NCI-H2107 (cell line): Measurements from ENCODE around the gene HSF5.

ENCODE experiments used
- DNase-seq: peaks from one replicate; lab custom pipeline; 2025; lab: John Stamatoyannopoulos, UW

The HSF5 gene, protein sequence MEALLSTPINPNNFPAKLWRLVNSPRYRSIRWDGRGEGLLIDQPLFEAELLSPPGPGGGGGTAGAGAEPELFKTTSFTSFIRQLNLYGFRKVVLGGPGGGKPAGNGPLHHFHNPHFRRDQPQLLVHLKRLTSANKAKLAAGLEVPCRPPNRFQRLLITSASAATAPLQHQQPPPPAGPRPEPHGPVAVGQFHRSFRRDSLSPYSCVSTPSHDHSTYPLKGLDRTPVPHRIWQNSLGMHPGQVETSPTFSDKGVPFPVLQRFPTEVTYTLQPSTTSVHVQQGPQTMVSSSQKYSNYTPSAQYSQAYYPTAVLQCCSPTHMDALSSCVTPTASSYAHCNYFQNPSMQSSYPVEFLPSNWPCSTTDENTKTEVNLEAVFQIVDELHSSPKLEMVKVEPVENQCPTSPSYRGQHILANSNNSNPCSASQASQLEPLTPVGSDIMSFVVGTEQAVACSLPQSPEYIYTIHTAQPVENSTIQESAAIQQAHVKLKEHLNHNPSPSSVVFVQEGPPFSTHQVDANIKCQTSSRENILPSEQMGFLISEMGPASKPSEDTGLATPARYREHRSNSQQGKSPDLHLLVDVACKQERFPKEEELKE

DNA sequence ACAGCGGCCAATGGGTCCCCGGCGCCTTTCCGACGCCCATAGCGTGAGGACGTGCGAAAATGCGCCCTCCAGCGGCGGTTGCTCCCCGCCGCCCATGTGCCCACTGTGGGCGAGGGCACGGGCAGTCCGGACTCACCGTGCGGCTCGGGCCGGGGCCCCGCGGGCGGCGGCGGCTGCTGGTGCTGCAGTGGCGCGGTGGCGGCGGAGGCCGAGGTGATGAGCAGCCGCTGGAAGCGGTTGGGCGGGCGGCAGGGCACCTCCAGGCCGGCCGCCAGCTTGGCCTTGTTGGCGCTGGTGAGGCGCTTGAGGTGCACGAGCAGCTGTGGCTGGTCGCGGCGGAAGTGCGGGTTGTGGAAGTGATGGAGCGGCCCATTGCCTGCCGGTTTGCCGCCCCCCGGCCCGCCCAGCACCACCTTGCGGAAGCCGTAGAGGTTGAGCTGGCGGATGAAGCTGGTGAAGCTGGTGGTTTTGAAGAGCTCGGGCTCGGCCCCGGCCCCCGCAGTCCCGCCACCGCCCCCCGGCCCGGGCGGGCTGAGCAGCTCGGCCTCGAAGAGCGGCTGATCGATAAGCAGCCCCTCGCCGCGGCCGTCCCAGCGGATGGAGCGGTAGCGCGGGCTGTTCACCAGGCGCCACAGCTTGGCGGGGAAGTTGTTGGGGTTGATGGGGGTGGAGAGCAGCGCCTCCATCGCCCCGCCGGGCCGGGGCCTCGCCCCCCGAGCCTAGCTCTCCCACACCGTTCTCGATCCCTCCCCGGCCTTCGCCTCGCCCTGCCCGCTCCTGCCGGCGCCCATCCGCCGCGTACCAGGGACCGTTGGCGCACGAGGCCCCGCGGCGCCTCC is at the start of gene HSF5:
TSS of gene HSF5 (minus strand) at position 820 of the 839 bp plus-strand sequence. CDS start at position 686, 134 bp downstream.
- DNase-seq, result no peak

DNA sequence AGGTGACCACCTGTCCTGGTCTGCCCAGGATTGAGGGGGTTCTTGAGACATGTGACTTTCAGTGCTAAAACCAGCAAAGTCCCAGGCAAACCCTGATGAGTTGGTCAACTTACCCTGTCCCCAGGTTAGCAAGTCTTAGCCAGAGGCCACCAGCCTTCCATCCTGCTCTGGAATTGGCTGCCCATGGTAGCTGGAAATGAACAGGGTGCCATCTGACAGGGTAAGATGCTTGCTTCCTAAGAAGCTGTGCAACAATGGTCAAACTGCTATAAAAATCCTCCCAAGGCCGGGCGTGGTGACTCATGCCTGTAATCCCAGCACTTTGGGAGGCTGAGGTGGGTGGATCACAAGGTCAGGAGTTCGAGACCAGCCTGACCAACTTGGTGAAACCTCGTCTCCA is 49.1 kb upstream of the HSF5 start:
- DNase-seq, result no peak

DNA sequence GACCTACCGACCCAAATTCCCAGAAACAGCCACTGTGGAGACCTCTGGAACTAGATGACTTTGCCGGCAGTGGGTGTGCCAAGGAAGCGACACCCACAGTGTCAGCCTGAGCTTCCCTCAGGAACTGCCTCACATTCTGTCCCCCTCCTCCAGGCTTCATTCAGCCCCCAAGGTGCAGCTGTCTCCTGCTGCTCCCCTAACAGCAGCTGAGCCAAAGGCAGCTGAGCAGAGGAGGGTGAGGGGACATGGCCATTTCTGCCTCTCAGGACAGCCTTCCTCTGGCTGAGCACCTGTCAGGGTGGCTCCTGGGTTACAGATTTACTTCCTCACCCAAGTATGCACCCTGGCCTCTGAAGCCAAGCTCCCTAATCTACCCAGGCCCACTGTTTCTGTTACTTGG is 48.3 kb upstream of the HSF5 start:
- DNase-seq, result no peak

DNA sequence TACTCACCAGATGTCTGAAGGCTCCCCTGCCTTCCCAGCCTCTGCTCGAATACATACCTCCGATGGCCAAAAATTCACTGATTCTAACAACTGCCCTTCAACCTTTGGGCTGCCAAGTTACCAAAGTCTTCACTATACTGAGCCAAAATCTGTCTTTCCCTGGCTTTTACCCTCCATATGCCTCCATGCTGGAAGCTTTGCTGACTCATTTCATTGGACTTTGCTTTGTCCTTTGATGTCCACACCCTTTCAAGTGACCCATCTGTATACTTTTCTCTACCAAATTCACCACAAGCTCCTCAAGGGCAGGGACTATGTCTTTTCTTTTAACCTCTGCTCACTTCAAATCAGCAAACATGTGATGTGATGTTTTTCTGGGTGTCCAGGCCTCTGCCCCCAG is 47.2 kb upstream of the HSF5 start:
- DNase-seq, result no peak

DNA sequence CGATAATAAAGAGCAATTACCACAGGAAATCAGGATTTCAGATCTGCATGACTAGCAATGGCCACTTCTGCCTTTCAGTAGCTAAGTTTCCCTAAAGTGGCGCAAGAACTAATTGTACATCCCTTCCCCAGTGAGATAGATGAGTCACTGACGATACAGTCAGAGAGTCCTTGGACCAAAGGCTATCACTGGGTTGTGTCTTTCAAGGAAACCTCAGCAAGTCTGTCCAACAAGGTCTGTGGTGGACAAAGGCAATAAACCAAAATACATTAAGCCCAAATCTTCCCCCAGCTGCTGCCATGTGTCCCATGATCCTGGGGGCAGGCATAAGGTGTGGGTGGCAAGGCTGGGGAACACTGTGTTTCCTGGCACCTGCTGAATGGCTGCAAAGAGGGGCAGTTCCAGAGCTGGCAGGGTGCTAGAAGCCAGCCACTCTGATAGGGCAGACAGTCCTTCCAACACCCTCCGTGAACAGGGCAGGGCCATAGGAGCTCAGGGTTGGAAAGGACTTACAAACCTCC is 46.8 kb upstream of the HSF5 start:
- DNase-seq, result no peak

DNA sequence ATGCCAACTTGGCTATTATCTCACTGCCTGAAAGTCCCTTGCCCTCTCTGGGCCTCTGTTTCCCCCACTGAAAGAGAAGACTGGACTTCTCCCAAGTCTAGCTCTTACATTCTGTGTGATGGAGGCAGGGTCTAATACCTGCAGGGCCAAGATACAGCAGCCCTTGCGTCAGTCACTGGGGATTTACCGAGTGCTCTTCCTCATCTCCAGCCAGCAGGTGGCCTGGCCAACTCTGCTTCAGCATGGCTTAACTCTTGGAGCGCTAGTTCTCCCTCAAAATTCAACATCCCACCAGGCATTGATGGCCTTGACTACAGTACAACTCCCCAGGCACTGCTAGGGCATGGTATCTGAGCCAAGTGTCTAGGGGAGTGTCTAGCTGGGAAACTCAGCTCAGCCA is 46.1 kb upstream of the HSF5 start:
- no peak for DNase-seq

DNA sequence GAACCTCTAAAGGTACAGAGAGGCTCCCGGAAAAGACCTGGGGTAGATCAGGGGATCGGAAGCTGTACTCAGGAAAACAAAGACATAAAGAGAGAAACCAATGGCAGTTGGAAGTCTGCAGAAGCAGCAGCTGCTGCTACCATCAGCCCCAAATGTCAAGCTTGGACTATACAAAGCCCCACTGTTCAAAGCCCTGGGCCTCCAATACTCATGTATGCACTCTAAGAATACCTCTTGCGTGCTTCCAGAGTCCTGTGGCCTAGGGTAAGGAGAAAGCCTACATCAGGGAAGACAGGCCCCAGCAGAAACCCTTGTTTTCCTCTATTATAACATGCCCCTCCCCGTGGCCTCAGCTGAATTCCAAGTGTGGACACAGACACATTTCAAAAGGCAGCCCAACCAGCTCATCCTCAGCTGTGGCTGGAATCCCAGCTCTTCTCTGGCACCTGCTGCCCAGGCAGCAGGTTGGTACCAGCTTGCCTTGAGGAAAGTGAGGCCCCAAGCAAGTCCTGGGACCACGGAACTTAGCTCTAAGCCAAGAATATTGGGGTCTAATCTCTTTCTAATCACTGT is 45.5 kb upstream of the HSF5 start:
- DNase-seq, result no peak

DNA sequence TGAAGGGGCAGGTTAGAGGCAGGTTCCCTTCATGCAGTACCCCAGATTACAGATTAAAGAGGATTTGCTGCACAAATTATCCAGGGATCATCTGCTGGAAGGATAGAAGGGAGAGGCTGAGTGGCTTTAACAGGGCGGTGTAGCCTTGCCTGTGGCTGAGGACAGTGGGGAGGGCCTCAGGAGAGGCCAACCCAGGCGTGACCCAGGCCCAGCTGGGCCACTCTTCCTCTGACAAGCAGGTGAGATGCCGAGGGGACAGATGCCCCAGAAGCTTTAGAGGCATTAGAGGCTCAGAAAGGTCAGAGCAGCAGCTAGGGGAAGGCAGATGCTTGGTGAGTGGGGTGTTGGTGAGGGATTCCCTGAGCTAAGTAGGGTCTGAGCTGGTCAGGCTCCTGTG is 44.3 kb upstream of the HSF5 start:
- DNase-seq, result no peak

DNA sequence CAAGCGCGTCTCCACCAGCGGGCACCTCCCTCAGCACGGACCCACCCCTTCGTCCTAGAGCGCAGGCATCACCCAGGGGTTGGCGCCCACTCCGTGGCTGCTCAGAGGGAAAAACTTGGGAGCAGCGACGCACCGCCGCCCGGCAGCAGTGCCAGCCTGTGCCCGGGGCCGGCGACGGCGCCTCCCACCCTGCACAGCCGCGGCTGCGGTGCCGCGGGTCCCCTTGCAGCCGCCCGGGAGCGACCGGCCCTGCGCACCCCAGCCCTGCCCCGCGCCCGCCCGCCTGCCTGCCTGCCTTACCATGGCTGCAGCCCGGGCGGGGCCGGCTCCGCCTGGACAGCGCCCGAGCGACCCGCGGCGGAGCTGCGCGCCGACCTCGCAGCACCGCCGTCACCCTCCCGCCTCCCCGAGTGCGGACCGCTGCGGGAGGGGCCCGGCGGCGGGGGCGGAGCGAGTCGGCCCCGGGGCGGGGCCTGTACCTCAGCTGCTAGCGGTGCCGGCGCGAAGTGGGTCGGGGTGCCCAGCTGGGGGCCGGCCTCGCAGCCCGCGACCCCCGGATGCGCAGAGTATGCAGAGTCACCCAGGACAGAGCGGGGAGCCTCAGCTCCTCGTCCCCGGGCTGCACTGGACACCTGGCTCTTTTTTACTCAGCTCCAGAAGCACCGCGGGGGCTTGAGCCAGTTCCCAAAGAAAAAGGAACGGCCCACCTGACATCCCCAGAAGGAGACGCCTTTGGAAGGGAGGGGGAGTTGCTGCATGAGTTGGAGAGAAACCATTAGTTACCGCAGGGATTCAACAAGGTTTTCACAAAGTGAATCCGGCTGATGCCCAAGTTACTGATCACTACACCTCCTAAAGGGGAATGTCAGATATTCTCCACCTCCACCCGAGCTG is 43.7 kb upstream of the HSF5 start:
- DNase-seq, result no peak

DNA sequence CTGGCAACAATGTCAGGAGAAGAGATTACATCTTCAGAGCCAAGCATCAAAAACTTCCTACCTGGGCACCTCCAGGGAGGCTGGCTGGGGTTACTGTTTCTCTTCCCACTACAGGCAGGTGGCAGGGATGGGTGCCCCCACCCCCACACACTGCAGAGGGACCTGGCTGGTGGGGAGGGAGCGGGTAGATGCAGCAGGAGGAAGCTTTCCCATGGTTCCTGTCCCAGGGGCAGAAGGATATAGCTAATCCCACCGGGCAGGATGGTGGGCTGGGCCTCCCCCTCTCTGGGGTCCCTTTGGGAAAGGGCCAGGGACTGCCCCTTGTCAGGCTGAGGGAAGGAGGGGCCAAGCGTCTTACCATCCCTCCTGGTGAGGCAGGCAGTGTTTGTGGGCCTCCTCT is 42.9 kb upstream of the HSF5 start:
- no peak for DNase-seq

DNA sequence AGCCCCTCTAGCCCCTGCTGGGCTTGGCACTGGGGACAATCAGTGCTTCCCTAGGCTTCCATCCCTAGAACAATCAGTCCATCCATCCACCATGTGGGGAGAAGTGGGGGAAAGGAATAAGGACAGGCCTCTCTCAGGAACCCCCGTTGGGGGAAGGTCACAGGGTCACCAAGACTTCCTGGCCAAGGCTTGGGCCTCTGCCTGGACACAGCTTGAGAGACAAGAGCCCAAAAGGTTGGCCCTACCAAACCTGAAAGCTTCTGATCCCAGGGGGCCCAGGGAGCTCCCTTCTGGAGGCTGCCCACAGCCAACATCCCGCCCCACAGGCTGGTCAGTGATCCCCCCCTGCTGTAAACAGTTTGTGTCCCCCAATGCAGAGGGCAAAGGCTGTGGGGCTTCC is 42.4 kb upstream of the HSF5 start:
- no peak for DNase-seq

DNA sequence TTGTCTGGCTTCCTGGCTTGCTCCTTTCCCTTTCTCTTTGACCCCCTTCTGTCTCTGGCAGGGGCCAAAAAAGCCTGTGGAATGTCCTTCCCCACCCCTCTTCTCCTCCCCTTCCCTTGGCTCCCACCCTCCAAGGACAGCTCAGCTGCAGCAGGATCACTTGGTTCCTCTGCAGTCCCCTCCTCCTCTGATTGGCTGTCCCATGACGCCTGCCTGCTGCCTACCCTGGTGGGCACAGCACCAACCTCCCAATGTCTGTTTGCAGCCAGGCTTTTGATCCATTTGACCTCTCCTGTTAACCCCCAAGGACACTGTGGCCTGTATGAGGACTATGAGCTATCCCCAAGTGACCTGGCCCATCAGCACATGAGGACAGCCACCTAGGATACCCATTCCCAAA is 41.1 kb upstream of the HSF5 start:
- DNase-seq, result no peak

DNA sequence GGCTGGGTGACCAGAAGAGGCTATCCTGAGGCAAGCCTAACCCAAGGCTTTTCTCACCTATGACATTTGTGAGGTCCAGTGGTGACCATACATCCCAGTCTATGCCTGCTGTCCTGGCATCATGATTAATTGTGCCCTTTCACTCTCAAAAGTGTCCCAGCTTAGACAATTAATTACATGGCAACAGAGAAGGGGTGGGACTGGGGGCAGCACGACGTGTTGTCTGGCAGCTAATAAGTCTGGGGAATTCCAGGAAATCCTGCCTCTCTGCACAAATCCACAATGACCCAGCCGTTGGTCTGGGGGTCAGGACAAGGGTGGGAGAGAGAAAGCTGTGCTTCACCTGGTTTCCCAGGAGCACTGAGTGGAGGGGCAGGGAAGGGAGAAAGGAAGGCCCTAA is 40.2 kb upstream of the HSF5 start:
- DNase-seq, result no peak

DNA sequence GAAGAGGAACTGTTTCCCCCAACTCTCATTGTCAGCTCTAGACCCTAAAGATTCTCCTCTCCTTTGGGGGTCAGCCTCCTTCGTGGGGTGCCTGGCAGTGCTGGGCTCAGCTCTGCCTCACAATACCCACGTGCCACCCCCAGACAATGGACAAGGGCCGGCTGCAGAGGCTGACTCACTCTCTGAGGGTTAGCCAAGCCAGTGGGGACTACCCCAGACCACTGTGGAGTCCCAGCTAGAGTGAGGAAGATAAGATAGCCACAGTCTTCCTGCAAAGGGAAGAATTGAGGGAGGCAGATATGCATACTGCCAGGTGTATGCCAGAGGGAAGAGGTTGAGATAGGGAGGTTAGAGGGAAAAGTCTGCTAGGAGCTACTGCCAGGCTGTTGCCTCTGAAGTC is 39.7 kb upstream of the HSF5 start:
- no peak for DNase-seq

DNA sequence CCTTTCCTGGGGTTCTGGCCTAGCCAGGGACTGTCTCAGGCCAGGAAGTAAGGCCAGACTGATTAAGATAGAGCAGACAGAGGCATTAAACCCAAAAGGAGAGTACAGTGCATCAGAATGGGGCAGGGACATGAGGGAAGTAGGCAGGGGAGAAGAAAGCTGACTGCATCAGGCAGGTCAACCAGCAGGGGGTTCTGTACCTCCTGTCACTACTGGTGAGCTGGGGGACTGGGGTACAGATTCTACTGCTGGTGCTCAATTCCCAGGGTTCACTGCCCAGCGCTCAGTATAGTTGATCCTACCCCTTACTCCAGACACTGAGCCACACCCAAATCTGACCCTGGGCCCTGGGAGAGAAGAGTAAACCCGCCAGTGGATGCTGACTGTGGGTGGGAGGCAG is 39.1 kb upstream of the HSF5 start:
- DNase-seq, result no peak

DNA sequence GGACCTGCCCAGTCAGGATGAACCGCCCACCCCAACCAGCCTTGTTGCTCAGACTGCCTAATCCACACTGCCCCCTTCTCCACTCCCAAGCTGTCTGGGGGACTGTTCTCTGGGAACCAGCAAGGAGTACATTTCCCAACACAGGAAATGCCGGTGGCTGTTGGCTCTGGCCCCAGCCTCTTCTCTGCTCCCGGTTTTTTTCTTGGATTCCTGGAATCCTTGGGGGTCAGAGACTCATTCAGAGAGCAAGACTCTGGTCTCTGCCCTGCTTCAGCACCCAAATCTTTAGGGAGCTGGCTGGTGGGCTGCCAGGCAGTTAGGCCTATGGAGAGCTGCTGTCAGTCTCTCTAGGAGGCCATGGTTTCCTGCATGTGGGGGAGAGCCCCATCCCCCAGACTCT is 37.0 kb upstream of the HSF5 start:
- no peak for DNase-seq

DNA sequence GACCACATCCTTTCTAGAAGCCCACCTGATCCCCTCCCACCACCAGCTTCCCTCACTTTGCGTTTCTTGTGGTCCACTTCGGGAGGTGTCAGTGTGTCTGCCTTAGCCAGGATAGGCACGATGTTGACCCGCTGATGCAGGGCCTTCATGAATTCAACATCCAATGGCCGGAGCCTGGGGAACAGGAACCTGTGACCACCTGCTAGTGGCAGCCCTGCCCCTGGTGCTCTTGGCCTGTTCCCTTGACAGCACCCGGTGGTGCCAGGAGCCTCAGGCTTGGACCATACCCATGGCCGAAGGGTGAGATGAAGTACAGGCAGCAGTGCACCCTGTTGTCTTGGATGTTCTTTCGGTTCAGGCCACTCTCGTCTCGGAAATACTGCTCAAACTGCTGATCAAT is 33.5 kb upstream of the HSF5 start:
- DNase-seq, result no peak

DNA sequence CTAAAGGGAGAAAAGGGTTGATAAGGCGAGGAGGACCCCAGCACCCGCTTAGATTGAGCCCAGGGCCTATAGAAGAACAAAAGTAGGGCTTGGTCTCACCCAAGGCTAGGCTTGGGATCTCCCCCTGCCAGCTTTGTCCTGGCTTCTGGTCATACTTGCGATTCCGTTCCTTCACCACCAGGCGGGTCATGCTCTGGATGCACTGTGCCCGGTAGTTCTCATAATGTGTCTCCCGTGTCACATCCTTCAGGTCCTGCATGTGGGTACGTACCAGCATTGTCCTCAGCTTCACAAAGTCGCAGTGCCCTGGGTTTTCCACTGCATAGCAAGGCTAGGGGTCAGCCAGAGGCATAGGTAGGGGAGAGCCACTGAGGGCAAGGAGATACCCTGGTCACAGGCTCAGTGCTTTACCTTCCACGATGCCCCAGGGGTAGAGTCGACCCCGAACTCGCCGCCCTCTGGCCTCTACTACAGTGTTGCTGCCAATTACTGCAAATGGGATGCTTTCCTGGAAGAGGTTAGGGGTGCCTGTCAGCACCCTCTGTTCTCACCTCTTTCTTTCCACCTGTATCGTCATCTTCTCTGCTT is 32.7 kb upstream of the HSF5 start:
- DNase-seq, result no peak

DNA sequence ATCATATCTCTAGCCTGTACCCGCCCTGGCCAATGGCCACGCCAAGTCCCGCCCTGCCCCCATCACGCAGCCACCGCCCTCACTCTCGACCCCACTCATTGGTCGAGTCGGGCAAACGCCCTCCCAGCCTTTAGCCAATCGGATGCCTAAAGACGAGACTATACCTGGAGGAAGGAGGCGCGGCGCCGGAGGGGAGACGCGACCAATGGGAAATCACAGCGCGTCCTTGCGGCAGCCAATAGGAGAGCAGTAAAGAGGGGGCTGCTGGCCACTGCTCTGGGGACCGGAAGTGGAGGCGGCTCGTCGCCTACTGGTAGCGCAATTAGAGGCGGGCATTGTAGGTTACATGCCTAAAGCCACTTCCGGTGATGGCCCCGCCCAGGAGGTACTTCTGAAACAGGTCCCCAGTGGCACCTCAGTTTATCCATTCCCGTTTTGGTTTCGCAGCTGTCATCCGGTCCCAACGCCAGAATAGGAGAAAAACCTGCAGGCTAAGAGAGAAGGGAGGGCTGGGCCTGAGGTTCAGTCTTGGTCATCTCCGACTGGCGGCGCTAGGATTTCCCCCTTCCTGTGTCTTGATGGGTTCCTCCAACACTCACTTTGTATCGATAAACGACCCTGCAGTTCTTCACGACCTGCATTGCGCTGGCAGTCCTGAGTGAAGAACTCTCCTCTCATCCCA is 29.9 kb upstream of the HSF5 start:
- DNase-seq, result peak; percentile 98

DNA sequence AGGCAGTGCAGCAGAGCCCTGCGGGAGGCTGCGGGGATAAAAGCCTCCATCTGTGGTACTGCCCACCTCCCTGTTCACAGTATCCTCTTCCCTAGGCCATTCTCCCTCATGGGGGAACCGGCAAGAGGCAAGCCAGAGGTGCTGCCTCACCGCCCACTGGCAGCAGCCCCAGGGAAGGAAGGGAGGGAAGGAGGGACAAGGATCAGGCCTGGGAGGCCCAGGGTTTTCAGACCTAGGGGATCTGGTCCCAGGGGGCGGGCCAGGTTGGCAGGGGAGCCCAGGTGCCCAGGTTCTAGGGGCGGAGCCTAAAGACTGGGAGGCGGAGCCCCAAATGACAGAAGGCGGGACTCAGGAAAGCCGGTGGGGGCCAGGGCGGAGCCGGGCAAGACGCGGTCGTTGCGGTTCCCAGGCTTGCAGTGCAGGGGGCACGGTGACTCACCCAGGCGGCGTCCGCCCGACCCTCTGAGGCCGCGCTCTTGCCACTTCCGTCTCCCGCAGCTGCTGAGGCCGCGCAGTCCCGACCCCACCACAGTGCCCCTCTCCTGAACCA is 29.2 kb upstream of the HSF5 start:
- DNase-seq, result peak; percentile 87
